ENCODE results near the gene ERVK3-1.

DNA sequence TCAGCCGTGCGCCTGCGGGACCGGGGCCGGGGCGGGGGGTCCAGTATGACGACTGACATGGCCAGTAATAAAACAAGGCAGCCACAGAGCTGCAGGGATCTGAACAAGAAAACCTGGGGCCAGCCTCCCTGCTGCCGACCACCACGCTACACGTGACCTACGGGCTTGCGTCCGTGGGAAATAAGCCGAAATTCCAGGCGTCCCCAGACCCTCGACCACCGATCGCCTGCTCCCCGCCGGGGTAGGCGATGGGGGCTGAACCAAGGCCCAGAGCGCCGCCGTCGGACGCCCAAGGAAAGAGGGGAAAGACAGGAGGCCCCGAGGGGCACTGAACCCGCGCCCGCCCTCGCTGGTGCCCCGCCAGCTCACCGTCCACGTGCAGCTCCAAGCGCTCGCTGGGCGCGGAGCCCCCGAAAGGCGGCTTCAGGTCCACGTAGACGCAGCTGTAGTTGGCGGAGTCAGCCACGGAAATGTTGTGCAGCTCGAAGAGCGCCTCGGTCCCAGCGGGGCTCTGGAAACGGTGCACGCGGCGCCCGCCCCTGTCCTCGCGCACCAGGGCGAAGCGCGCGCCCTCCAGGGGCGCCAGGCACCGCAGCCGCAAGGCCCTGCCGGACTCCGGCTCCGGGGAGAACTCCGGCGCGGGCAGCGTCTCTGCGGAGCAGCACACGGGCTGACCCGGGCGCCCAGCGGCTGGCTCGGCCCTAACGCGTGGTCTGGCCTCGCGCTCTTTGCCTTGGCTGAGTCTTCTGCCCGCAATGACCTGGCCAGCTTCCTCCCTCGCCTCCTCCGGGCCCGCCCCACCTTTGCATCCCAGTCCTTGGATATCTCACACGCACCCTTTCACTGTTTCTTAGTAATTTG lies 45.1 kb downstream of the ERVK3-1 start:
- TF ChIP-seq, protein P1, sequence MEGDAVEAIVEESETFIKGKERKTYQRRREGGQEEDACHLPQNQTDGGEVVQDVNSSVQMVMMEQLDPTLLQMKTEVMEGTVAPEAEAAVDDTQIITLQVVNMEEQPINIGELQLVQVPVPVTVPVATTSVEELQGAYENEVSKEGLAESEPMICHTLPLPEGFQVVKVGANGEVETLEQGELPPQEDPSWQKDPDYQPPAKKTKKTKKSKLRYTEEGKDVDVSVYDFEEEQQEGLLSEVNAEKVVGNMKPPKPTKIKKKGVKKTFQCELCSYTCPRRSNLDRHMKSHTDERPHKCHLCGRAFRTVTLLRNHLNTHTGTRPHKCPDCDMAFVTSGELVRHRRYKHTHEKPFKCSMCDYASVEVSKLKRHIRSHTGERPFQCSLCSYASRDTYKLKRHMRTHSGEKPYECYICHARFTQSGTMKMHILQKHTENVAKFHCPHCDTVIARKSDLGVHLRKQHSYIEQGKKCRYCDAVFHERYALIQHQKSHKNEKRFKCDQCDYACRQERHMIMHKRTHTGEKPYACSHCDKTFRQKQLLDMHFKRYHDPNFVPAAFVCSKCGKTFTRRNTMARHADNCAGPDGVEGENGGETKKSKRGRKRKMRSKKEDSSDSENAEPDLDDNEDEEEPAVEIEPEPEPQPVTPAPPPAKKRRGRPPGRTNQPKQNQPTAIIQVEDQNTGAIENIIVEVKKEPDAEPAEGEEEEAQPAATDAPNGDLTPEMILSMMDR (IDR thresholded peaks at IDR 0.05): peak in 3 of 12 donors; percentile 13 to 34 (median 16)
- TF ChIP-seq POLR2A (IDR thresholded peaks at IDR 0.05): no peak
